GM21723 (cell line): ENCODE measurements around the gene TMED8.
"Not testable (repeated sequence)": the region's sequence is repeated elsewhere in the genome, so short reads cannot be mapped to it uniquely, and the experiment has no call there.

ENCODE experiments used
- ATAC-seq: cut with Tn5 transposase; IDR thresholded peaks from one replicate; pipeline ENCODE4 v1.9.1; 2021; ENCODE audit warnings: mild to moderate bottlenecking, moderate library complexity; ENCODE audit not compliant: unreplicated experiment

Gene TMED8

GRCh38 chr14:77324289-77324688 is 52.6 kb downstream of the TMED8 start:
- no peak for ATAC-seq

GRCh38 chr14:77323571-77323970 is 53.3 kb downstream of the TMED8 start:
- ATAC-seq = no peak

GRCh38 chr14:77322951-77323350 is 53.9 kb downstream of the TMED8 start:
- ATAC-seq = no peak

GRCh38 chr14:77322250-77322902 is 54.5 kb downstream of the TMED8 start:
- no peak for ATAC-seq

- ATAC-seq = peak; percentile 70
These were observed 56.5 kb downstream of the TMED8 start, which contains the start of gene POMT2 for GRCh38 chr14:77320238-77320935. POMT2 (minus strand) TSS chr14:77320883; CDS start chr14:77320681, 202 bp downstream.

- ATAC-seq = no peak
These were observed 57.5 kb downstream of the TMED8 start for GRCh38 chr14:77319422-77319821.

- ATAC-seq = not testable (repeated sequence)
These were observed 58.1 kb downstream of the TMED8 start for GRCh38 chr14:77318756-77319155.

GRCh38 chr14:77318006-77318553 is 58.8 kb downstream of the TMED8 start:
- ATAC-seq = no peak

GRCh38 chr14:77316872-77317301 is 60.0 kb downstream of the TMED8 start:
- ATAC-seq = no peak

- ATAC-seq = no peak
These were observed 60.7 kb downstream of the TMED8 start for GRCh38 chr14:77316195-77316505.

GRCh38 chr14:77314539-77315457 is 62.1 kb downstream of the TMED8 start:
- ATAC-seq = no peak

- ATAC-seq = no peak
These were observed 62.9 kb downstream of the TMED8 start for GRCh38 chr14:77314043-77314442.

GRCh38 chr14:77313371-77313770 is 63.5 kb downstream of the TMED8 start:
- ATAC-seq = no peak

GRCh38 chr14:77311217-77311616 is 65.7 kb downstream of the TMED8 start:
- no peak for ATAC-seq

GRCh38 chr14:77310026-77310425 is 66.9 kb downstream of the TMED8 start:
- ATAC-seq = no peak

GRCh38 chr14:77309131-77309530 is 67.8 kb downstream of the TMED8 start:
- no peak for ATAC-seq

GRCh38 chr14:77306851-77307496 is 69.9 kb downstream of the TMED8 start:
- no peak for ATAC-seq

- no peak for ATAC-seq
These were observed 70.5 kb downstream of the TMED8 start for GRCh38 chr14:77306416-77306815.

GRCh38 chr14:77305696-77306095 is 71.2 kb downstream of the TMED8 start:
- ATAC-seq = no peak

GRCh38 chr14:77303417-77304156 is 73.3 kb downstream of the TMED8 start:
- peak; percentile 56 for ATAC-seq
